Activated naive CD8-positive, alpha-beta T cell treated with anti-CD3 and anti-CD28 coated beads, Interleukin-2, amount 10 ng/mL, durations not matched to agents 7 days and 5 days (primary cell): Measurements from ENCODE around the gene ST6GALNAC4. TPM values are rescaled to one million over a fixed set of nuclear protein-coding genes. Genes with fewer than 3 reads are reported as not detected.
A peak's percentile ranks its signal among the peaks of the same experiment; 100 is the strongest.

Experiments used
- ATAC-seq: fragments of 150-1000 bp; cut with Tn5 transposase; one replicate; pipeline ENCODE4 v1.10.0; 2021; ENCODE audit warnings: low read depth, moderate library complexity
- POLR2A ChIA-PET: fragments of 350-600 bp; sonication (Branson Sonifier 250); formaldehyde crosslinking; loops from one replicate; lab custom pipeline; 2021; ENCODE audit warnings: antibody characterized with exemption; lab: Charles Lee
- DNase-seq: peaks from one replicate; pipeline ENCODE4 v3.0.0; 2021
- H3K27ac Mint-ChIP-seq: one replicate; pipeline ENCODE4 v1.8.0; 2022; ENCODE audit warnings: mild to moderate bottlenecking, mixed read lengths
- H3K27me3 Mint-ChIP-seq: one replicate; pipeline ENCODE4 v1.8.0; 2022; ENCODE audit warnings: mild to moderate bottlenecking, moderate library complexity, mixed read lengths
- H3K36me3 Mint-ChIP-seq: one replicate; pipeline ENCODE4 v1.8.0; 2021; ENCODE audit warnings: mild to moderate bottlenecking, mixed read lengths
- H3K4me1 Mint-ChIP-seq: one replicate; pipeline ENCODE4 v1.8.0; 2021; ENCODE audit warnings: mixed read lengths
- H3K4me3 Mint-ChIP-seq: one replicate; pipeline ENCODE4 v1.8.0; 2022; ENCODE audit warnings: mild to moderate bottlenecking, moderate library complexity, mixed read lengths
- H3K9me3 Mint-ChIP-seq: one replicate; pipeline ENCODE4 v1.8.0; 2021; ENCODE audit warnings: mixed read lengths
- microRNA-seq: library from miRNA; unstranded; fragments of <30 nt; microRNA quantifications from one replicate; pipeline ENCODE4 v1.2.0, GENCODE V29; 2022
- total RNA-seq, 2 experiments: library from RNA; stranded (reverse); gene quantifications; one replicate each; pipeline ENCODE4 v1.2.3, GENCODE V29; 2021

Gene ST6GALNAC4
- total RNA-seq, 2 experiments from 2014 or later = 51.1 to 59.5 TPM

DNA sequence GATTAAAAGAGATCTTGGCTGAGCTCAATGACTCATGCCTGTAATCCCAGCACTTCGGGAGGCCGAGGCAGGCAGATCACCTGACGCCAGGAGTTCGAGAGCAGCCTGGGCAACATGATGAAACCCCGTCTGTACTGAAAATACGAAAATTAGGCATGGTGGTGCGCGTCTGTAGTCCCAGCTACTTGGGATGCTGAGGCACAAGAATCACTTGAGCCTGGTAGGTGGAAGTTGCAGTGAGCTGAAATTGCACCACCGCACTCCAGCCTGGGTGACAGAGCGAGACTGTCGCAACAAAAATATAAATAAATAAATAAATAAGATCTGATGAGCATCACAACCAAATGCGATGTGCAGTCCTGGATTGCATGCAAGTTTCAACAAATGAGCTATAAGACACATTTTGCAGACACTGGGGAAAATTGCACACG is 53.6 kb downstream of the ST6GALNAC4 start:
- H3K4me1 Mint-ChIP-seq = peaks cover 40% of the 10 kb centered on the region

DNA sequence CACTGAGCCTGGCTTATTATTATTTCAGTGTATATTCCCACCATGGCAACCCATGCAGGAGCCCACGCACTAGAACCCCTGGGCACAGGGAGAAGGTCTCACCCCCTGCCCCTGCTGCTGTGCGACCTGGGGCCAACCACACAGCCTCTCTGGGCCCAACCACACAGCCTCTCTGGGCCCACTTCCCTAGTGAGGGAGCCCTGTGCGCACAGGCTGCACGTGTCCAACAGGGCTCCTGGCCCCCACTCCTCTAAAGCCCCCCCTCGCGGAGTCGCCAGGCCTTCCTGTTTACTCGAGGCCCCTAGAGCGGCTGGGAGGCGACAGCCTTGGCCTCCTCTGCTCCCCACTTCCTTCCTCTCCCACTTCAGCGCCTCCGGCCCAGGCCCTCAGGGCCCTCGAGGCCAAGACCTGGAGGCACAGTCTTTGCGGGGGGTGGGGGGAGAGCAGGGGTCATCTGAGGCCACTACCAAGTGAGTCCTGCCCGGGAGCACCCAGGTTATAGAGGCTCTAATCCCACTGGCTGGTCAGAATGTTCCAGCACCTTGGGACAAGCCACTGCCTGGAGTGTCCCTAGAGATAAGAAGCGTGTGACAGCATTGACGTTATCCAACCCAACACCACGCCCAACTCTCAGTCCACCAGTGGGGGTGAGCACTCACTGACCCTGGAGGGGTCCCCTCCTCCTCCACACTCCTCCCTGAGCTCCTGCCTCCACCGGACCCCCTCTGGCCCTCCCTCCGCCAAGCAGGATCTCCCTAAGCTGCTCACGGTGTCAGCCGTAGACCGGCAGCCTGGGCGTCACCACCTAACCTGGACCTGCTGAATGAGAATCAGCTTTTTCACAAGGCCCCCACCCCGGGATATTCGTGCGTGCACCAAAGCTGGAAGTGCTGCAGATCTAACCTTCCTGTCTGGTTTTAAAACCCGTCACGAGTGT is 54.5 kb downstream of the ST6GALNAC4 start:
- H3K4me3 Mint-ChIP-seq = peak overlapping the region; percentile 55
- DNase-seq = peak; percentile 70

More for the DNA sequence above, 53.6 kb downstream of the ST6GALNAC4 start:
- Mint-ChIP-seq H3K4me3 (no peak overlapping the region), H3K27ac (peak overlapping the region; percentile 90), H3K9me3 (no peaks in the 10 kb centered on the region), H3K27me3 (no peaks in the 10 kb centered on the region), H3K36me3 (peaks cover 4% of the 10 kb centered on the region)
- no peak for ATAC-seq
- POLR2A ChIA-PET = interaction anchor here (0.8 to 4.0 kb wide), 5 partner anchors 10 to 87 kb away, joined by 3 to 20 read pairs (median 10); partner anchors contain the start of genes CDK9 and ENG
- DNase-seq = no peak

DNA sequence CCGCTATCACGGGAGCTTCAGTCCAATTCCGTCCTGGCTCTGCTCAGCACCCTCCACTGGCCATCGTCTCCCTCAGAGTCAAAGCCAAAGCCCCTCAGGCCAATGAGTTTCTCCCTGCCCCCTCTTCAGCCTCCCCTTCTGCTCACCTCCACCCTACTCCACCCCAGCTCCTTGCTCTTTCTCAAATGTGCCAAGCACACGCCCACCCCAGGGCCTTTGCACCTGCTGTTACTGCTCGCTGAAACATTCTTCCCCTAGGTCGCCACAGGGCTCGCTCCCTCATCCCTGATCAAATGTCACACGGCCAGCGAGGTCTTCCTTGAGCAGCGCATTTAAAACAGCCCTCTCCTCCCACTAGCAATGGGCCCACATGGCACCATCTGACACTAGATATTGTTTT is 56.1 kb downstream of the ST6GALNAC4 start:
- Mint-ChIP-seq H3K36me3 (peaks cover 1% of the 10 kb centered on the region), H3K9me3 (no peaks in the 10 kb centered on the region), H3K27ac (peak overlapping the region; percentile 67), H3K4me1 (peaks cover 43% of the 10 kb centered on the region), H3K27me3 (no peaks in the 10 kb centered on the region), H3K4me3 (no peak overlapping the region)
- POLR2A ChIA-PET = interaction anchor here (0.9 to 1.2 kb wide), 2 partner anchors 58 to 304 kb away, joined by 3 to 6 read pairs; partner anchors contain the start of gene FPGS
- no peak for ATAC-seq
- no peak for DNase-seq

More for the DNA sequence above, 54.5 kb downstream of the ST6GALNAC4 start:
- H3K4me1 Mint-ChIP-seq = peaks cover 40% of the 10 kb centered on the region
- peaks cover 4% of the 10 kb centered on the region for H3K36me3 Mint-ChIP-seq
- POLR2A ChIA-PET = interaction anchor here (0.8 to 4.0 kb wide), 6 partner anchors 9 to 86 kb away, joined by 3 to 20 read pairs (median 8); partner anchors contain the start of genes CDK9, ENG and FPGS
- no peaks in the 10 kb centered on the region for H3K27me3 Mint-ChIP-seq
- peak overlapping the region; percentile 90 for H3K27ac Mint-ChIP-seq
- no peaks in the 10 kb centered on the region for H3K9me3 Mint-ChIP-seq
- peak; percentile 84 for ATAC-seq

DNA sequence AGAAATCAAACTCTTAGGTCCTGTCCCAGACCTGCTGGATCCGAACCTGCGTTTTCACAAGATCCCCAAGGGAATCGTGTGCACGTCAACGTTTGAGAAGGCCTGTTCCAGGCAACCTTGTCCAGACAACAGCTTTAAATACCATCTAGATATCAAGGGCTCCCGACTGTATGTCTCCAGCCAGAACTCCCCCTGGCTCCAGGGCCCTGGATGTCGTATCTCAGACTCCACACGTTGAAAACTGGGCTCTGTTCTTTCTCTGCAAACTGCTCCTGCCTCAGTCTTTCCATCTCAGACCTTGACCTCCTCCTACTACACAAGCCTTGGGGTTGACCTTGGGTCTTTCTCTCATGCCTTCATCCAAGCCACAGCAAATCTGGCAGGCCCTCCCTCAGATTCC is 56.6 kb downstream of the ST6GALNAC4 start:
- Mint-ChIP-seq H3K27ac (peak overlapping the region; percentile 16), H3K4me1 (peaks cover 40% of the 10 kb centered on the region), H3K9me3 (no peaks in the 10 kb centered on the region), H3K4me3 (no peak overlapping the region), H3K36me3 (no peaks in the 10 kb centered on the region), H3K27me3 (no peaks in the 10 kb centered on the region)
- DNase-seq = no peak
- ATAC-seq = no peak
- POLR2A ChIA-PET = no interaction called here

DNA sequence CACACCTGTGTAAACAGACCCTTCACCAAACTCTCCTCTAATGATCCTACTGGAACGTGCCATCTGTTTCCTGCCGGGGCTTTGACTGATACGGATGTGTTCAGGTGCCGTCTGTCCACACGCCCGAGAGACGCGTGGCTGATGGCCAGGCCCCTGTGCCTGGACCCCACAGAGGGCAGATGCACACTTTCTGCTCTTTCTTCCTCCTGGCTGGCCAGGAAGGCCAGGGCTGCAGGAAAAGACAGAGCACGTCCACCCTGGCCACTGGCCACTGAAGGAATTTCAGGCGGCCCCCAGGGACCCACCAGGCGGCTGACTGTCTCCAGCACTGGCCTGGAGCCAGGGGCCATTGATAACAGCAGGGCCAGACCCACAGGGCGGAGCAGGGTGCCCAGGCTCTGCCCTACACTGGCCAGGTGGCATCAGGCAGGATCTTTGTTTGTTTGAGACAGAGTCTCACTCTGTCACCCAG is 58.8 kb downstream of the ST6GALNAC4 start:
- POLR2A ChIA-PET = no interaction called here
- Mint-ChIP-seq H3K4me1 (peaks cover 35% of the 10 kb centered on the region), H3K27ac (no peak overlapping the region), H3K4me3 (no peak overlapping the region), H3K36me3 (no peaks in the 10 kb centered on the region), H3K9me3 (no peaks in the 10 kb centered on the region), H3K27me3 (no peaks in the 10 kb centered on the region)
- no peak for DNase-seq
- ATAC-seq = no peak

Small RNA genes within 50 kb of the gene (microRNA-seq; reads per million reads assigned to microRNA genes)
- not detected for gene MIR4672

Other genes with a start within 250 kb of the ST6GALNAC4 start
- under 1 TPM in 1 of 2 experiments, not detected in 1; 0.23 TPM for gene CFAP157, start 210.1 kb downstream of the ST6GALNAC4 start, total RNA-seq
- gene PTRH1, start 201.4 kb downstream of the ST6GALNAC4 start, total RNA-seq = 10 to 100 TPM in 1 of 2 experiments, 1 to 10 TPM in 1; 9.9 to 13.1 TPM
- 1 to 10 TPM; 4.4 to 5.3 TPM for gene TTC16, start 201.0 kb downstream of the ST6GALNAC4 start, total RNA-seq
- 10 to 100 TPM; 21.7 to 24.4 TPM for gene TOR2A, start 181.7 kb downstream of the ST6GALNAC4 start, total RNA-seq
- 10 to 100 TPM; 64.6 to 67.1 TPM for gene SH2D3C, start 138.4 kb downstream of the ST6GALNAC4 start, total RNA-seq
- gene CDK9, start 131.0 kb downstream of the ST6GALNAC4 start, total RNA-seq = 100 to 1,000 TPM; 134 to 136 TPM
- gene FPGS, start 114.2 kb downstream of the ST6GALNAC4 start, total RNA-seq = 100 to 1,000 TPM; 108 to 109 TPM
- 10 to 100 TPM; 19.7 to 20.1 TPM for gene ENG, start 62.4 kb downstream of the ST6GALNAC4 start, total RNA-seq
- 10 to 100 TPM; 46.8 to 54.6 TPM for gene AK1, start 39.4 kb downstream of the ST6GALNAC4 start, total RNA-seq
- gene ST6GALNAC6, start 17.4 kb downstream of the ST6GALNAC4 start, total RNA-seq = 100 to 1,000 TPM; 105 to 112 TPM
- gene PIP5KL1, start 13.7 kb upstream of the ST6GALNAC4 start, total RNA-seq = 1 to 10 TPM; 1.5 to 1.9 TPM
- gene DPM2, start 20.8 kb upstream of the ST6GALNAC4 start, total RNA-seq = 10 to 100 TPM; 49.2 to 54.2 TPM
- gene EEIG1, start 63.9 kb upstream of the ST6GALNAC4 start, total RNA-seq = 100 to 1,000 TPM; 329 to 366 TPM
- gene NAIF1, start 150.3 kb upstream of the ST6GALNAC4 start, total RNA-seq = 10 to 100 TPM; 11.8 to 13.2 TPM
- 10 to 100 TPM; 21.2 to 21.8 TPM for gene SLC25A25, start 151.2 kb upstream of the ST6GALNAC4 start, total RNA-seq
- gene PTGES2, start 210.7 kb upstream of the ST6GALNAC4 start, total RNA-seq = 10 to 100 TPM; 51.8 to 53.2 TPM
- gene LCN2, start 232.4 kb upstream of the ST6GALNAC4 start, total RNA-seq = not detected
- 10 to 100 TPM; 77.6 to 90.9 TPM for gene BBLN, start 243.2 kb upstream of the ST6GALNAC4 start, total RNA-seq